HG02943 (cell line): ENCODE results near the gene MEX3D.

Experiments used
- ATAC-seq: cut with Tn5 transposase; IDR thresholded peaks from one replicate; pipeline ENCODE4 v1.9.1; 2021; ENCODE audit warnings: mild to moderate bottlenecking, low read depth, moderate library complexity; ENCODE audit not compliant: unreplicated experiment

Gene MEX3D

DNA sequence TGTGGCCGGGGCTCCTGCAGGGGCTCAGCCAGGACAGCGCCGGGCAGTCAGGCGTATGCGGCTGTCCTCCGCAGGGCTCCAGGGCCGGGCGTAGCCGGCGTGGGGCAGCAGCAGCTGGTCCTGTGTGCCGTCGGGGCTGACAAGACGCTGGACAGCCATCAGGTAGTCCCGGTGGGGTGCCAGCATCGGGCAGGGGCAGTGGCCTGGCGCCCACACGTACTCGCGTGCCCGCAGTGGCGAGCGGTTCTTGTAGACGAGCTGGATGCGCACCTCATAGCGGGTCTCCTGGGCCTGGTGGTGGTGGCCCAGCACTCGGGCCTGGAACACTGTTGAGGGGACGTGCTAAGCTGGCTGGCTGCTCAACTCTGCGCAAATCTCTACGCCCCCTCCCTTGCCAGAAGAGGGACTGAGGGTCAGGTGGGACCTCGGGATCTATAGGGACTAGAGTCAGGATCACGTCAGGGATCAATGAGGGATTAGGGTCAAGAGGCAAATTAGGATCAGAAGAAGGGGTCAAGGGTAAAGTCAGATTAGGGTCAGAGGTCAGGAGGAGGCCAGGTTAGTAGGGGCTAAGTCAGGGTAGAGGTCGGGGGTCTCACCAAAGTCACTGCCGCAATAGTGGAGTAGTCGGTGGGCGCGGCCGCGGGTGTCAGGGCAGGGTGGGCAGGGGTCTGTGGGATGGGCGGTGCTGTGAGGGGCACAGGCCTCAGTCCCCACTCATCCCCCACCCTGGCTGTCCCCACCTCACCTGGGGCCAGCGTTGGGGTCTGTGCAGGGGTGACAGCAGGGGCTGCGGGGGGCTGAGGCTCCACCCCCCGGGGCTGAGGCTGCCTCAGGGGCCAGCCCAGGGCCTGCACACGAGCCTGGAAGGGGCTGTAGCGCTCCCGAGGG lies 61.9 kb downstream of the MEX3D start:
- ATAC-seq, result no peak

GRCh38 chr19:1505012-1505411 lies 63.1 kb downstream of the MEX3D start:
- no peak for ATAC-seq
